Choroid plexus epithelial cell (primary cell): Measurements from ENCODE around the gene MAMDC2.
A peak's percentile ranks its signal among the peaks of the same experiment; 100 is the strongest.

ENCODE experiments used
- DNase-seq: peaks from one replicate; pipeline ENCODE4 v3.0.0-alpha.2; 2010; ENCODE audit warnings: low read depth
- H3K4me3 ChIP-seq: 2 replicates; pipeline ENCODE4 v1.5.1; 2011; ENCODE audit warnings: low read depth, mild to moderate bottlenecking, control low read depth, low read length, moderate library complexity
- TF ChIP-seq, protein P1 (sequence below): conservative IDR thresholded peaks from 2 replicates; pipeline ENCODE4 v1.5.1; 2011; ENCODE audit warnings: low read depth, mild to moderate bottlenecking, control low read depth, inconsistent platforms, low read length, moderate library complexity

The MAMDC2 gene

GRCh38 chr9:70091572-70091971 lies 47.9 kb downstream of the MAMDC2 start:
- DNase-seq: no peak
- H3K4me3 ChIP-seq: no peak overlapping the region
- TF ChIP-seq, protein P1, sequence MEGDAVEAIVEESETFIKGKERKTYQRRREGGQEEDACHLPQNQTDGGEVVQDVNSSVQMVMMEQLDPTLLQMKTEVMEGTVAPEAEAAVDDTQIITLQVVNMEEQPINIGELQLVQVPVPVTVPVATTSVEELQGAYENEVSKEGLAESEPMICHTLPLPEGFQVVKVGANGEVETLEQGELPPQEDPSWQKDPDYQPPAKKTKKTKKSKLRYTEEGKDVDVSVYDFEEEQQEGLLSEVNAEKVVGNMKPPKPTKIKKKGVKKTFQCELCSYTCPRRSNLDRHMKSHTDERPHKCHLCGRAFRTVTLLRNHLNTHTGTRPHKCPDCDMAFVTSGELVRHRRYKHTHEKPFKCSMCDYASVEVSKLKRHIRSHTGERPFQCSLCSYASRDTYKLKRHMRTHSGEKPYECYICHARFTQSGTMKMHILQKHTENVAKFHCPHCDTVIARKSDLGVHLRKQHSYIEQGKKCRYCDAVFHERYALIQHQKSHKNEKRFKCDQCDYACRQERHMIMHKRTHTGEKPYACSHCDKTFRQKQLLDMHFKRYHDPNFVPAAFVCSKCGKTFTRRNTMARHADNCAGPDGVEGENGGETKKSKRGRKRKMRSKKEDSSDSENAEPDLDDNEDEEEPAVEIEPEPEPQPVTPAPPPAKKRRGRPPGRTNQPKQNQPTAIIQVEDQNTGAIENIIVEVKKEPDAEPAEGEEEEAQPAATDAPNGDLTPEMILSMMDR: no peak

- TF ChIP-seq, protein P1: no peak
- no peak overlapping the region for H3K4me3 ChIP-seq
- no peak for DNase-seq
Observed at GRCh38 chr9:70092190-70092589, 48.5 kb downstream of the MAMDC2 start.

DNA sequence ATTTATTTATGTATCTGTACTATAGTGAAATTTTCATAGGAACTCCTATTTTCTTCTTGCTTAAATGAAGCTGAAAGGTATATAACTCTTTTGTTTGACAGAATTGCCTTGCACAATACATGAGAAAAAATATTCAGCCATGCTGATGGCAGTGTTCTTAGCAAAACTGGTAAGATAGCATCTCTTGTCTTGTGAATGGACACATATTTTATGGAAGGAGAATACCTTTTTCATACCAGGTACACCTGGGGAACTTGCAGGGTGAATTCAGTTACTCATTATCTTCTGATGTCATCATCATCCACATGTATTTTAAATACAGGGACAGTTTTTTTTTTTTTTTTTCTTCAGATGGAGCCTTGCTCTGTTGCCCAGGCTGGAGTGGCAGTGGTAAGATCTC lies 49.4 kb downstream of the MAMDC2 start:
- DNase-seq: no peak
- TF ChIP-seq, protein P1: no peak
- H3K4me3 ChIP-seq: no peak overlapping the region

- peak; percentile 23 for DNase-seq
- no peak overlapping the region for H3K4me3 ChIP-seq
- TF ChIP-seq, protein P1: no peak
Observed at GRCh38 chr9:70093944-70094343, 50.3 kb downstream of the MAMDC2 start.

DNA sequence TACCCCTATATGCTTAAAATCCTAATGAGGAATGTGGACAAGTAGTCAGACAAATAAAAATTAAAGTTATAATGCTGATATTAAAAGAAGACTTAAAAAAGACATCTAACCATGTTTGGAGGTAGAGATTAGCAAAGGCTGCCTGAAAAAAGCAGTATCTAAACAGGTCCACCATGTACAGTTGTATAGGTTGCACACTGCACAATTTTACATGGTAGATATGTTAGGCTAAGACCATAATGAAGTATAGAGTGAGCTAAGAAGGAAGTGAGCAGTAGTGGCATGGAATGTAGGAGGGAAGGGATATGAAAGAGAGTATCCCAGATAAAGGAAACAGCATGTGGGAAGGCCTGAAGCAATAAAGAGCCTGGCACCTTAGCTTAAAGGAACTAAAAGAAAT lies 51.1 kb downstream of the MAMDC2 start:
- TF ChIP-seq, protein P1: no peak
- no peak overlapping the region for H3K4me3 ChIP-seq
- DNase-seq: no peak

DNA sequence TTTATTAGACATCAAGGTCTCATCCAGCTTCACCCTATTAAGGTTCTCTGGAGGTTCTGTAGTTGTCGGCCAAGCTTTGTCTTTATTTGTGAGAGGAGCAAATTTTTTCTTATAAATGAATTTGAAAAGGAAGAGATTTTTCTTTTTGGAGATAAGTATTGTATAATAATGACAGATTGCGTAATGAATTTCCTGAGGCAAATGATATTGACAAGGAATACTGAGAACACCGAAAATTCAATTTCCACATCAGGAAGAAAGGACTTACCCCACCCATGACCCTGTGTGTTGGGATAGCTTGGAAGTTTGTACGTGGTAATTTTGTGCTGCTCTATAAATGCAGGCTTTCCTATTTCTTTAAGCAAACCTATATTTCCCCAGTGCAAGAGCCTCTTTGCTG lies 53.5 kb downstream of the MAMDC2 start:
- no peak for DNase-seq
- TF ChIP-seq, protein P1: no peak
- no peak overlapping the region for H3K4me3 ChIP-seq

DNA sequence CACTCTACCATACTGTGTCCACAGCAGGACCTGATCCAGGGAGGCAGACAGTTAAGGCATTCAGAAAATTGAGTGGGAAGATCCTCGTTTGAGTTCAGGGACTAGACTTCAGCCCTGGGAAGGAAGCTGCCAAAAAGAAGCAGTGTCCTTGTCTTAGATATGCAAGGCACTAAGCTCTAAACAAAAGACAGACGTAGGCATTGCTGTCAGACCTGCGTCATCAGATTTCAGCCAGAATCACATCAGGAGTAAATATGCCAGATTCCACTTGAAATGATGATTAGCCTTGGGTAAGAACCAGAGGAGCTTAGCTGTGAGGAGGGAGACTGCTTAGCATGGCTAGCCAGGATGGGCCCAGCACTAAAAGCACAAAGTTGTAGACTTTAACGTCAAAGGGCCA lies 56.7 kb downstream of the MAMDC2 start:
- TF ChIP-seq, protein P1: no peak
- DNase-seq: no peak

More for the DNA sequence above, 56.7 kb downstream of the MAMDC2 start:
- no peak overlapping the region for H3K4me3 ChIP-seq
